Neural cell (in vitro differentiated cells): ENCODE measurements around the gene RETNLB.

Experiments used
- EZH2 ChIP-seq: fragments of 200-600, 300-800 bp; shearing (Covaris generic), sonication (generic); IDR thresholded peaks from 2 replicates; pipeline ENCODE4 v1.6.1; 2014; ENCODE audit warnings: antibody characterized with exemption, low read length, borderline replicate concordance, mild to moderate bottlenecking; ENCODE audit not compliant: insufficient read depth, poor library complexity, severe bottlenecking
- MXI1 ChIP-seq: fragments of 450-650 bp; conservative IDR thresholded peaks from 2 replicates; pipeline ENCODE4 v1.6.1; 2014; ENCODE audit warnings: antibody characterized with exemption, mild to moderate bottlenecking; ENCODE audit not compliant: poor library complexity, severe bottlenecking
- POLR2AphosphoS5 ChIP-seq: IDR thresholded peaks from 2 replicates; pipeline ENCODE4 v1.6.1; 2012
- RAD21 ChIP-seq: fragments of 450-650 bp; conservative IDR thresholded peaks from 2 replicates; pipeline ENCODE4 v1.6.1; 2014; ENCODE audit warnings: antibody characterized with exemption, mild to moderate bottlenecking, moderate library complexity
- SMC3 ChIP-seq: fragments of 450-650 bp; conservative IDR thresholded peaks from 2 replicates; pipeline ENCODE4 v1.6.1; 2014; ENCODE audit warnings: antibody characterized with exemption, mild to moderate bottlenecking, moderate library complexity; ENCODE audit not compliant: poor library complexity
- TAF1 ChIP-seq: IDR thresholded peaks from 2 replicates; pipeline ENCODE4 v1.6.1; 2012; ENCODE audit warnings: low read depth
- TF ChIP-seq, protein P1 (sequence below): fragments of 450-650 bp; IDR thresholded peaks from 2 replicates; pipeline ENCODE4 v1.5.1; 2014; ENCODE audit warnings: antibody characterized with exemption, mild to moderate bottlenecking, moderate library complexity; ENCODE audit not compliant: poor library complexity, severe bottlenecking

DNA sequence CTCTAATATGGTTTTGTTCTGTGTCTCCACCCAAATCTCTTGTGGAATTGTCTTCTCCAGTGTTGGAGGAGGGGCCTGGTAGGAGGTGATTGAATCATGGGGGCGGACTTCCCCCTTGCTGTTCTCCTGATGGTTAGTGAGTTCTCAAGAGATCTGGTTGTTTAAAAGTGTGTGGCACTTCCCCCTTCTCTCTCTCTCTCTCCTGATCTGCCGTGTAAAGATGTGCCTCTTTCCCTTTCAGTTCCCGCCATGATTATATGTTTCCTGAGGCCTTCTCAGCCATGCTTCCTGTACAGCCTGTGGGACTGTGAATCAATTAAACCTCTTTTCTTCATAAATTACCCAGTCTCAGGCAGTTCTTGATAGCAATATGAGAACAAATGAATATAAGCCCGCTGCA, 33.1 kb downstream of the RETNLB start:
- TF ChIP-seq, protein P1, sequence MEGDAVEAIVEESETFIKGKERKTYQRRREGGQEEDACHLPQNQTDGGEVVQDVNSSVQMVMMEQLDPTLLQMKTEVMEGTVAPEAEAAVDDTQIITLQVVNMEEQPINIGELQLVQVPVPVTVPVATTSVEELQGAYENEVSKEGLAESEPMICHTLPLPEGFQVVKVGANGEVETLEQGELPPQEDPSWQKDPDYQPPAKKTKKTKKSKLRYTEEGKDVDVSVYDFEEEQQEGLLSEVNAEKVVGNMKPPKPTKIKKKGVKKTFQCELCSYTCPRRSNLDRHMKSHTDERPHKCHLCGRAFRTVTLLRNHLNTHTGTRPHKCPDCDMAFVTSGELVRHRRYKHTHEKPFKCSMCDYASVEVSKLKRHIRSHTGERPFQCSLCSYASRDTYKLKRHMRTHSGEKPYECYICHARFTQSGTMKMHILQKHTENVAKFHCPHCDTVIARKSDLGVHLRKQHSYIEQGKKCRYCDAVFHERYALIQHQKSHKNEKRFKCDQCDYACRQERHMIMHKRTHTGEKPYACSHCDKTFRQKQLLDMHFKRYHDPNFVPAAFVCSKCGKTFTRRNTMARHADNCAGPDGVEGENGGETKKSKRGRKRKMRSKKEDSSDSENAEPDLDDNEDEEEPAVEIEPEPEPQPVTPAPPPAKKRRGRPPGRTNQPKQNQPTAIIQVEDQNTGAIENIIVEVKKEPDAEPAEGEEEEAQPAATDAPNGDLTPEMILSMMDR = no peak
- no peak for TF ChIP-seq POLR2AphosphoS5
- TF ChIP-seq EZH2 = no peak
- TF ChIP-seq TAF1 = no peak
- TF ChIP-seq RAD21 = no peak
- TF ChIP-seq SMC3 = no peak
- TF ChIP-seq MXI1 = no peak
